T-helper 2 cell treated with Interferon-gamma antibody and Interleukin-4, amounts not matched to agents 5 μg/mL and 100 μg/mL, for 36 hours (primary cell): Measurements from ENCODE around the gene WDR46.

Experiments used
- DNase-seq: peaks from one replicate; pipeline ENCODE4 v3.0.0; 2021; ENCODE audit warnings: low spot score
- H3K27ac Mint-ChIP-seq: one replicate; pipeline ENCODE4 v1.8.0; 2021; ENCODE audit warnings: mild to moderate bottlenecking, mixed read lengths
- H3K27me3 Mint-ChIP-seq: one replicate; pipeline ENCODE4 v1.8.0; 2021; ENCODE audit warnings: low read depth, mixed read lengths
- H3K36me3 Mint-ChIP-seq: one replicate; pipeline ENCODE4 v1.8.0; 2021; ENCODE audit warnings: low read depth, mixed read lengths
- H3K4me1 Mint-ChIP-seq: one replicate; pipeline ENCODE4 v1.8.0; 2021; ENCODE audit warnings: low read depth, mixed read lengths
- H3K4me3 Mint-ChIP-seq: one replicate; pipeline ENCODE4 v1.8.0; 2022; ENCODE audit warnings: mild to moderate bottlenecking, moderate library complexity, mixed read lengths
- H3K9me3 Mint-ChIP-seq: one replicate; pipeline ENCODE4 v1.8.0; 2021; ENCODE audit warnings: mixed read lengths

WDR46 gene

DNA sequence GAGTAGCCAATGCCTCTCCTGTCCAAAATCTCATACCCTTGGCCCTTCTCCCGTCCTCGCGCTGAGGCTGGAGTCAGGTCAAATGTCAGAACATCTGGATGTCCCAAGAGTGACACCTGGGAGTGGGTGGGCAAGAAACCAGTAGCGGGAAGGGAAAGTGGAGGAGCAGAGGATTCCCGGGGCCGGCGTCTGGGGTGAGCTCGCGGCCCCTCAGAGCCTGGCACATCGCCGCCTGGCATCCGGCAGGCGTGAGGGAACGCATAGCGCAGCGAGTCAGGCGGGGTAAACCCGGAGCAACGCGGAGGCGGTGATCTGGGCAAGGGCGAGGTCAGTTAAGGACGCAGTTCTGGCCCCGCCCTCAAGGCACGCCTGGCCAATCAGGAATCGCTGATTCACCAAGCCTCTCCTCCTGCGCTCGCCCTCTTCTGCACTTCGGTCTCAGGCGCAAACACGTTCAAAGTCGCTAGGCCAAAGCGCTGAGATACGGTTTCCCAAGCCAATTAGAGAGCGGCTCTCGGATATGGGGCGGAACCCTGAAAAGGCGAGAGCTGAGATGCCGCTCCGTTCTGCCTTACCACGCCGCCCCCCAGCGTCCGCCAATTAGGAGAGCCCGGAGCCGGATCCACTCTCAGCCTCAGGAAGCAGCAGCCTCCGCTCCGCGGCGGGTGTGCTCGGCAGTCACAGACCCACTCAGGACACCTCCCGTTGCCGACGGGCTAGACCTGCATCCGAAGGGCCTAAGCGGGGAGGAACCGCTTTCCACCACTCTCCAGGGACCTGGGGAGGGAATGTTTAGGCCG is 39.9 kb downstream of the WDR46 start:
- Mint-ChIP-seq H3K4me3 (peak overlapping the region; percentile 95), H3K27ac (peak overlapping the region; percentile 90), H3K4me1 (peaks cover 36% of the 10 kb centered on the region), H3K27me3 (peaks cover 4% of the 10 kb centered on the region), H3K36me3 (peaks cover 24% of the 10 kb centered on the region), H3K9me3 (no peaks in the 10 kb centered on the region)
- peak; percentile 99 for DNase-seq

GRCh38 chr6:33248643-33248931 is 40.5 kb downstream of the WDR46 start:
- Mint-ChIP-seq H3K4me3 (peak overlapping the region; percentile 95), H3K9me3 (no peaks in the 10 kb centered on the region), H3K27ac (peak overlapping the region; percentile 90), H3K4me1 (peaks cover 36% of the 10 kb centered on the region), H3K36me3 (peaks cover 24% of the 10 kb centered on the region), H3K27me3 (peaks cover 4% of the 10 kb centered on the region)
- DNase-seq, result no peak

- Mint-ChIP-seq H3K36me3 (peaks cover 24% of the 10 kb centered on the region), H3K27ac (peak overlapping the region; percentile 90), H3K9me3 (no peaks in the 10 kb centered on the region), H3K4me3 (peak overlapping the region; percentile 95), H3K27me3 (peaks cover 8% of the 10 kb centered on the region), H3K4me1 (peaks cover 36% of the 10 kb centered on the region)
- DNase-seq, result peak; percentile 85
These were observed 40.9 kb downstream of the WDR46 start for GRCh38 chr6:33247977-33248642.

DNA sequence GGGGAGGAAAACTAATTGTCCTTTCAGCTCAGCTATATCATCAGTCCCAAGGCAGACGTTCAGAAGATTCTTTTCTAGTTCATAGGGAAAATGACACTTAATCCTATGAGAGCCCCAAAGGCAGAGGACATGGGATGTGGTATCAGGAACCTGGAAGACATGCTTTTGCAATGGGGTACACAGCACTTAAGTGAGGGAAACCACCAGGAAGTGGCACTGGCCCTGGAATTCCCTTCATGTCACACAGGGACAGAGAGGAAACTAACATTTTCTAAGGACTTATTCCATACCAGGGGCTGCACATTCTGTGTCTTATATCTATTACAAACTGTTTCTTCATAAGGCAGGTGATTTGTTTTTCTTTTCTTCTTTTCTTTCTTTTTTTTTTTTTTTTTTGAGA is 45.6 kb downstream of the WDR46 start:
- no peaks in the 10 kb centered on the region for H3K9me3 Mint-ChIP-seq
- DNase-seq, result no peak
- no peaks in the 10 kb centered on the region for H3K36me3 Mint-ChIP-seq
- no peak overlapping the region for H3K27ac Mint-ChIP-seq
- H3K27me3 Mint-ChIP-seq, result peaks cover 10% of the 10 kb centered on the region
- peaks cover 13% of the 10 kb centered on the region for H3K4me1 Mint-ChIP-seq
- H3K4me3 Mint-ChIP-seq, result no peak overlapping the region

GRCh38 chr6:33241968-33242367 is 47.1 kb downstream of the WDR46 start:
- no peaks in the 10 kb centered on the region for H3K9me3 Mint-ChIP-seq
- no peak for DNase-seq
- no peak overlapping the region for H3K4me3 Mint-ChIP-seq
- peaks cover 11% of the 10 kb centered on the region for H3K27me3 Mint-ChIP-seq
- peak overlapping the region; percentile 1 for H3K27ac Mint-ChIP-seq
- H3K4me1 Mint-ChIP-seq, result peaks cover 10% of the 10 kb centered on the region
- no peaks in the 10 kb centered on the region for H3K36me3 Mint-ChIP-seq

GRCh38 chr6:33237741-33238140 is 51.3 kb downstream of the WDR46 start:
- DNase-seq, result no peak
- Mint-ChIP-seq H3K27ac (no peak overlapping the region), H3K9me3 (no peaks in the 10 kb centered on the region), H3K4me1 (peaks cover 10% of the 10 kb centered on the region), H3K4me3 (no peak overlapping the region), H3K27me3 (peaks cover 21% of the 10 kb centered on the region), H3K36me3 (no peaks in the 10 kb centered on the region)

GRCh38 chr6:33236852-33237251 is 52.2 kb downstream of the WDR46 start:
- no peak for DNase-seq

DNA sequence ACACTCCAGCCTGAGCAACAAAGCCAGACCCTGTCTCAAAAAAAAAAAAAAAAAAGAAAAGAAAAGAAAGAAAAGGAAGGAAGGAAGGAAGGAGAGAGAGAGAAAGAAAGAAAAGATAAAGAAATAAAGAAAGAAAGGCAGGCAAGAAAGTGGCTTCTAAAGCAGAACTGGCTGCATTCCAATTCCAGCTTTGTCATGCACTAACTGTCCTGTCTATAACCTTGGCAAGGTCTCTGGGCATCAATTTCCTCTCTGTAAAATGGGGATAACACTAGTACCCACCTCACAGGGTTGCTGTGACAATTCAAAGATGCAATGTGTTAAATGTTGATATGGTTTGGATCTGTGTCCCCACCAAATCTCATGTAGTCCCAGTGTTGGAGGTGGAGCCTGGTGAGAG is 52.7 kb downstream of the WDR46 start:
- no peak for DNase-seq
- Mint-ChIP-seq H3K4me3 (no peak overlapping the region), H3K27ac (no peak overlapping the region), H3K4me1 (peaks cover 5% of the 10 kb centered on the region), H3K36me3 (no peaks in the 10 kb centered on the region), H3K27me3 (peaks cover 26% of the 10 kb centered on the region), H3K9me3 (no peaks in the 10 kb centered on the region)

More at GRCh38 chr6:33236852-33237251, 52.2 kb downstream of the WDR46 start:
- Mint-ChIP-seq H3K4me1 (peaks cover 3% of the 10 kb centered on the region), H3K27me3 (peaks cover 23% of the 10 kb centered on the region), H3K9me3 (no peaks in the 10 kb centered on the region), H3K27ac (no peak overlapping the region), H3K4me3 (no peak overlapping the region), H3K36me3 (no peaks in the 10 kb centered on the region)

- Mint-ChIP-seq H3K27ac (no peak overlapping the region), H3K9me3 (no peaks in the 10 kb centered on the region), H3K4me3 (no peak overlapping the region), H3K4me1 (peaks cover 3% of the 10 kb centered on the region), H3K36me3 (no peaks in the 10 kb centered on the region), H3K27me3 (peaks cover 30% of the 10 kb centered on the region)
- DNase-seq, result no peak
These were observed 53.8 kb downstream of the WDR46 start for GRCh38 chr6:33235221-33235634.
